Measurements from ENCODE around the gene GSTM3.

The GSTM3 gene

DNA sequence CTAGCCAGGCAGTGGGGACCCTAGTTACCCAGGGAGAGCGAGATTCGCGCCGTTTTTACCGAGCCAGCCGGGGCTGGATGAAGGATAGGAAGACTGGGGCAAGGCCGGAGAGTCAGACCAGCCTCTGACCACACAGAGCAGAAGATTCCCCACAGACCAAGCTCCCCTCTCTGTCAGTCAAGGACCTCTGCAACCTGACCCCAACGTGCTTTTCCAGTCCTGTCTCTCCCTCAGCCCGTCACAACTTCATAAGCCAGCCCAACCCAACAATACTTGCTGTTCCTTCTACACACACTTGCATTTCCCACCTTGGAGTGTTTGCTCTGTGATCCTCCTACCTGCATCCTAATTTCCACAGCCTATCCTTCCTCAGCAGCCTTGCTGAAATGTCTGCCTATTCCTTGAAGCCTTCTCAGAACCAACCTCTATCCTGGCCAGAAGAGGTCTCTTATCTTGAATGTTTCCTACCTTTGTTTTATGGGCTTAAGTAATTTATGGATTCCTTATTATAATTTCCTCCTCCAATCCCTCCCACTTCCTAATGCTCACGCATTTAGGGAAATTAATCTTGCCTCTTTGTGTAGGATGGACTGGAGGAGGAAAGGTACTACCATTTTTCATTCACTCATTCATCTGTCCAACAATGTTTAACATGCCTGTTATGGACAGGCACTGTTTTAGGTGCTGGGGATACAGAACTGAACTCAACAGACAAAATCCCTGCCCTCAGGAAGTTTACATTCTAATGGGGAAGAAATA lies at the start of gene GSTM3:
TSS of gene GSTM3 (minus strand) at position 424 of the 759 bp plus-strand sequence. CDS start 751 bp downstream, outside the sequence.
- FAIRE-seq, result no peak

GRCh38 chr1:109790329-109790728 lies 49.5 kb upstream of the GSTM3 start:
- FAIRE-seq, result no peak

- no peak for FAIRE-seq
Observed at GRCh38 chr1:109789551-109790180, 48.8 kb upstream of the GSTM3 start.

DNA sequence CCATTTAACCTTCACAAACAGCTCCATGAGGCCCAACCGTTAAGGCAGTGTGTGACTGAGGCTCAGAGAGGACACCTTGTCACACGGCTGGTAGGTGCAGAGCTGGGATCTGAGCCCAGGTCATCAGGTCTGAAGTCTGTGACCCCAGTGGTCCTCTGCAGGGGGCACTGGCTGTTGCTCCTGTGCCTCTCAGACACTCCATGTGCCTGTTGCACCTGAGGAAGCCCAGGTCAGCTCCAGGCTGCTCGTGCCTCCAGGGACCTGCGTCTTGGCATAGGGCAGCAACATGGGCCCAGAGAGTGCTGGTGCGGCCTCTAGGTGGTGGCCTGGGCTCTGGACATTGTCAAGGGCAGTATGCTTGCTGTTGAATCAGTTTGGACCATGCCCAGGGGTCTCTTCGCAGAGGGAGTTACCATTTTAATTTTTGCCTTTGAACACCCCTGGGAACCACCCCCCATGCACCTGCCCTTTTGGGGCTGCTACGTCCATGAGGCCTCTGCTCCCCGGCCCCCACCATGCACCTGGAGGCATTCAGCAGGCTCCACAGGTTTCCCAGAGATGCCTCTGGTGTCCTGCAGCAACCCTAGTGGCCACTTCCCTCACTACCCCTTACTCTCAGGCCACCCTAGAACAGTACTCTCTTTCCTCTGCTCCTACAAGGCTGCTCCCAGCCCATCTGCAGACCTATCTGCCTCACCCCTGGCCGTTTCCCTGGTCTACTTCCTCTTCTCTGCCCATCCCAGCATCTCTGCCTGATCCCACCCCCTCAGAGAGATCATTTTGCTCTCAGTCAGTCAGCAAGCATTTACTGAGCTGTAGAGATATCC lies 48.1 kb upstream of the GSTM3 start:
- FAIRE-seq, result no peak

- FAIRE-seq, result no peak
Observed at GRCh38 chr1:109787845-109788601, 47.2 kb upstream of the GSTM3 start.

GRCh38 chr1:109787211-109787844 lies 46.5 kb upstream of the GSTM3 start:
- FAIRE-seq, result no peak

DNA sequence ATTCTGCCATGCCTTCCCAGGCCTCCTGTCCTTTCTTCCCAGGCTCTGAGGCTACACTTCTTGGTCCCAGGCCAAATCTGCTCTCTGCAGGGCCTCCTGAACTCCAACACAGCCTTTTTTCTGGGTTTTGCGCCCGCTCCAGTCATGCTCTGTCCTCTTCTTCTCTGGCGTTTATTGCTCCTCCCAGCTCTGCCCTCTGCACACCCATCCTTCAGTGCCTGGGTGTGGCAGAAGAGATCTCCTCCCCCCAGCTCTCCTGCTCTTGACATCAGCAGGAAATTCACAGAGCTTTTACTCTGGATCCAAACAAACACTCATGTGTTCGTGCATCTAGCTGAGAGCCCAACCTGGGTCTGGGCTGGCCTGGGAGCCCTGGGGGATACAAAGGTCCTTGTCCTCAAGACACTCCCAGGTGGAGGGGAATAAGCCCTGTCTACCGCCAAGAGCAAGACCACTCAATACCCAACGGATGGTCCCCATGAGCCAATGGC lies 45.7 kb upstream of the GSTM3 start:
- FAIRE-seq, result no peak

DNA sequence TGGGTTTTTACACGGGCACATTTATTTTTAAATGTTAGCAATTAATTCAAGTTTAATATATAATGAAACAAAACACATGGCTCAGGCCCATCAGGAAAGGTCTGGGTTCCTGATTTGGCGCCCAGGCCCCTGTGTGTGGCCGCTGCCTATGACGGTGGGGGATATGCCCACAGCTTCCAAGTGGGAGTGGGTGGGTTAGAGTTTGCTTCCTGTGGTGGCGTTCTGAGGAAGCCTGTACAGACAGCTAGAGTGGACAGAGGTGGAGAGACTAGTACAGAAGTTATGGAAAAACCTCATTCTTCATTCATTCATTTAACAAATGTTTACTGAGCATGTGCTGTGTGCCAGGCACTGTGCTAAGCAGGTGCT lies 45.3 kb upstream of the GSTM3 start:
- no peak for FAIRE-seq

- FAIRE-seq, result no peak
Observed at GRCh38 chr1:109785446-109786111, 44.7 kb upstream of the GSTM3 start.

DNA sequence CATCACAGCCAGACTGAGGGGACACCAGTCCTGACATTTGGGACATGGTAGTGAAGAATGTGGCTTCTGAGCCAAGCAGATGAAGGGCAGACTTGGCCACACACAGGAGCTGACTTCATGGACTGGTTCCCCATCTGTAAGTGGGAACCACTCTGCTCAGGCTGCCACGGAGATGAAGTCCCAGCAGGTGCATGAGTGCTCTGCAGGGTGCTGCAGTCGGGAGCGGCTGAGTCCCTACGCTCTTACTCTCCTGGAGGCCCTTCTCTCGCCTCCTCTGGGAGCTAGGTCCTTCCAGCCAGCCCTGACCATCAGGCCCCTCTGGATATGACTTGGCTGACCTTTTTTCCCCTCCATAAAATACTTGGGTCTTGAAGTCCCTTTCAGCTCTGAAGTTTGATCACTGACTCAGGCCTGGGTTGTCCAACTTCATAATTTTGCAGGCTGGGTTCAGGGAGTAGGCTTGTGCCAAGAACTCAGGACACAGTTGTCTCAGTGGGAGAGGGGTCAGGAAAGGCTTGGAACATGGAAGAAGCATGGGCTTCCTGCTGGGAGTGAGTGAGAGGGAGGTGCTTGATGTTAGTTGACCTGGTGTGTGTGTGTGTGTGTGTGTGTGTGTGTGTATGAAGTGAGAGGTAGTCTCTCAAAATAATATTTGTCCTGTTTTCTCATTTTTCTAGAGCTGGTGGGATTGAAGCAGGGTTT lies 43.9 kb upstream of the GSTM3 start:
- no peak for FAIRE-seq

- no peak for FAIRE-seq
Observed at GRCh38 chr1:109783436-109783835, 42.6 kb upstream of the GSTM3 start.

DNA sequence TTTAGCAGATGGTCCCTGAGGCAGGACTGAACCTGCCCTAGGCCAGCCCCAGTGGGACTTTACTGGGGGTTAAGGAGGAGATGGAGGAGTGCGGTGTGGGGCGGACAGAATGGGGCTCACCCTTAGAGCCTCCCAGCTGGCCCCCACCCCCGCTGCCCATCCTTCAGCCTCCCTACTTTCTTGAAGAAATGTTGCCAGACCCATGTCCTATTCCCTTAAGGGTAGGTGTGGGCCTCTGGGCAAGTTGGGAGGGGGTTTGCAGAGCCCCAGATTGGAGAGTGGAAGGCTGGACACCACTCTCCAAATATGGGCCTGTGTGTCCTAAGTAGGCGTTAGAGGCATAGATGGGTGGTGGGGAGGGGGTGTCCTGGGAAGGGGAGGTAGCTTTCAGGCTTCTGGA lies 42.1 kb upstream of the GSTM3 start:
- FAIRE-seq, result no peak

GRCh38 chr1:109782514-109782913 lies 41.7 kb upstream of the GSTM3 start:
- FAIRE-seq, result no peak

GRCh38 chr1:109781806-109782205 lies 41.0 kb upstream of the GSTM3 start:
- FAIRE-seq, result no peak

GRCh38 chr1:109780982-109781381 lies 40.1 kb upstream of the GSTM3 start:
- FAIRE-seq, result no peak

- no peak for FAIRE-seq
Observed at GRCh38 chr1:109777980-109778625, 37.3 kb upstream of the GSTM3 start.

DNA sequence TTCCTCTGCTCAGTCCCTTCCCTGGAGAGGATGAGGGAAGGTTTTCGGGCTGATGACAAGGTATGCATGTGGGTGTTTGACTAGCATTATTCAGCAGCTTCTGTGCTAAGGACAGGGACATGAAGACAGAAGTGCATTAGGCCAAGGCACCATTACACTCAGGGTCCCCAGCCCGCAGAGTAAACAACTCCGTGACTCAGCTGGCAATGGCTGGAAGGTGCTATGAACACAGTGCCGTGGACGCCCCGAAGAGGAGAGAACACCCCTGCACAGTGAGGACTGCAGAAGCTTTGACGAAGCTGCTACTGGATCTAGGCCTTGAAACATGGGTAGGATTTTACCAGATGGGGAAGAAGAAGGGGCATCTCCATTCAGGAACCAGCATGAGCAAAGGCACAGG lies 36.6 kb upstream of the GSTM3 start:
- no peak for FAIRE-seq

- FAIRE-seq, result no peak
Observed at GRCh38 chr1:109776911-109777310, 36.1 kb upstream of the GSTM3 start.

DNA sequence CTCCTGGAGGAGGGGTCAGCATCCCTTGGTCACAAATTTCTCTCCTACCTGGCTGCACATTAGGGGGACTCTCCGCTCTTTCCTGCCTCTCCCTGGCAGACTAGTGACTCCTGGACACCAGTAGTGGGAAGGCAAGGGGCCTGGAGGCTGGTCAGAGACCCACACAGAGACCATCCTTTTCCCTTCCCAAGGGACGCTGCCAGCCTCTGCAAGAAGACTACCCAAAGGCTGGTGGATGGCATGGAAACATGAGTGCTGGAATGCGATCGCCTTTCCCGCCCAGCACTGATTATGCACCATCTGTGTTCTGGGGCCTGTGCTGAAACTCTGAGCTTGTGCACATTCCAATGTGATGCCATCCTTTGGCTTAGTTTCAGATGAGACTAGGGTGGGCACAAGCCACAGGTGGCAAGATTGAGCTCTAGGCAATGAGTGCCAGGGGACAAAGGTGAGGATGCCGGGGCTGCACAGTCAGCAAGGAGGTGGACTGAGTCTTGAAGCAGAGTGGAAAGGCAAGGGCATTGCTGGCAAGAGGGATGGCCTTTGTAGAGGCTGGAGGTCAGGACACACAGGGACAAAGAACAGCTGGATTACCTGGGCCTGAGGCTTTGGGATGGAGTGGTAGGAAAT lies 35.5 kb upstream of the GSTM3 start:
- FAIRE-seq, result no peak

DNA sequence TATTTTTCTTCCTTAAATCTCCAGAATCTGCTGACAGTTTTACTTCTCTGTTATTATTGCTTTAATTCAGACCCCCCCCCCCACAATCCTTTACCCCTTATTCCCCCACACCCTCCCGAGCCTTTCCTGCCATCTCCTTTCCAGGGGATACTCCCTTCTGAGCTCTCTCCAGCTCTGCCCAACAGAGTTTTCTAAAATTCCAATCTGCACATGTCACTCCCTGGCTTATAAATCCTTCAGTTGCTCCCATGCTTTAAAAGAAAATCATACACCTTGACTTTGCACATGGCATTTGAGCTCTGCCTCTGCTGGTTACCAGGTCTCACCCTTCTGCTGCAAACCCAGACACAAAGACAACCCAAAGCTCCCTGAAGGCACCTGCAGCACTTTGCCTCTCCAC lies 34.6 kb upstream of the GSTM3 start:
- FAIRE-seq, result no peak
